Peyer's patch (tissue), 4 donors: ENCODE data around the gene RASGRF2.

ENCODE experiments used
- POLR2A ChIP-seq, 2 donors: fragments of 450-650 bp; IDR thresholded peaks; one replicate each; pipeline ENCODE4 v1.5.1; 2017; ENCODE audit warnings: antibody characterized with exemption in 2 of 2, mild to moderate bottlenecking in 2 of 2, moderate library complexity in 2 of 2
- TF ChIP-seq, protein P1 (sequence below), 6 experiments: fragments of 450-650 bp in 4 of 6; fragments of 200-600 bp in 2 of 6; sonication (generic) in 1 of 6; IDR thresholded peaks; one replicate each; pipeline ENCODE4 v1.5.1; 2017 to 2019; ENCODE audit warnings: antibody characterized with exemption in 6 of 6, mild to moderate bottlenecking in 3 of 6, moderate library complexity in 1 of 6

DNA sequence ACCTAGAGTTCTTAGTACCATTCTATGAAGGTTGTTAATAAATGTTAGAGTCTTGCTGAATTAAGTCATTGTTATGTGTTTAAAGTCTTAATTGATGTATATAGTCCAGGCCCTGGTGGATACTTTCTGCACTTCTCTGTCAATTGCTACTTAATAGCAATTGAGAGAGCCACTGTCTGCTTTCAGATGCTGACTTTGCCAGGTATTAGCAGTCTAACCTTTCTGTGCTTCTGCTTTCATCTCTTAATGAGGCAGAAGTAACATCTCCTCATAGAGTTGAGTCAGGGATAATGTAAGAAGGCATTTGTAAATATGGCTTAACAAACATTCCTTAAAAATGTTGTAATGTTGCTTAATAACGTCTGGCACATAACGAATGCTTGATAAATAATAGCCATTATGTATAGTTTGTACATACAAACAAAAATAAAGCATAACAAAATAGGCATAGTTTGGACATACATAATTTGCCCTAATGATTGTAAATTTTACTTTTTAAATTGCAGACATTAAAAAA lies 28.3 kb downstream of the RASGRF2 start:
- TF ChIP-seq, protein P1, sequence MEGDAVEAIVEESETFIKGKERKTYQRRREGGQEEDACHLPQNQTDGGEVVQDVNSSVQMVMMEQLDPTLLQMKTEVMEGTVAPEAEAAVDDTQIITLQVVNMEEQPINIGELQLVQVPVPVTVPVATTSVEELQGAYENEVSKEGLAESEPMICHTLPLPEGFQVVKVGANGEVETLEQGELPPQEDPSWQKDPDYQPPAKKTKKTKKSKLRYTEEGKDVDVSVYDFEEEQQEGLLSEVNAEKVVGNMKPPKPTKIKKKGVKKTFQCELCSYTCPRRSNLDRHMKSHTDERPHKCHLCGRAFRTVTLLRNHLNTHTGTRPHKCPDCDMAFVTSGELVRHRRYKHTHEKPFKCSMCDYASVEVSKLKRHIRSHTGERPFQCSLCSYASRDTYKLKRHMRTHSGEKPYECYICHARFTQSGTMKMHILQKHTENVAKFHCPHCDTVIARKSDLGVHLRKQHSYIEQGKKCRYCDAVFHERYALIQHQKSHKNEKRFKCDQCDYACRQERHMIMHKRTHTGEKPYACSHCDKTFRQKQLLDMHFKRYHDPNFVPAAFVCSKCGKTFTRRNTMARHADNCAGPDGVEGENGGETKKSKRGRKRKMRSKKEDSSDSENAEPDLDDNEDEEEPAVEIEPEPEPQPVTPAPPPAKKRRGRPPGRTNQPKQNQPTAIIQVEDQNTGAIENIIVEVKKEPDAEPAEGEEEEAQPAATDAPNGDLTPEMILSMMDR (IDR thresholded peaks at IDR 0.05) = no peak
- no peak for TF ChIP-seq POLR2A (IDR thresholded peaks at IDR 0.05)
